ENCODE measurements around the gene SLC12A7. TPM values are rescaled to one million over a fixed set of nuclear protein-coding genes. Genes with fewer than 3 reads are reported as not detected.

Gene SLC12A7
- total and polyA plus RNA-seq, 12 donors = 1.3 to 52.6 (median 24.4) TPM

DNA sequence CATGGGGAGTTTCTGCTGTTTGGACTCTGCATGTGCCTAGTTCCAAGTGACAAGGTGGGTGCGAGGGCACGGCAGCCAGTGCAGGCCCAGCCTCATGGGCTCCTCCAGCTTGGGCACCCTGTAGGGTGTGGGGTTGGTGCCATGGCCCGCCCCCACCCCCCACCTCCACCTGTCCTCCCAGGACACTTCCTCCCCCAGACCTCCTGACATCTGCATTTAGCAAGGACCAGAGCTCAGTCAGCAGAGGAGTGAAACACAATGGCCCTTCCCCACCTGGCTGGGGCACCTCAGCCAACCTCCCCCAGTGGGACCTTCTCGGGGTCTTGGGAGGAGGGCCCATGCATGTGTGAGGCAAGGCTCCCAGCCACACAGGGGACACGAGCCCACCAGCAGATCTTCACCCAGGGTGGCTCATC lies 105.2 kb downstream of the SLC12A7 start:
- intact Hi-C loops (cut with DNase I) = loop anchor here (10.0 kb wide), 1 partner anchor 138 kb away; no protein-coding TSS in a partner anchor
- no peaks in the 10 kb centered on the region for H3K9me3 ChIP-seq (replicated peaks in 1 of 3)
- no peak overlapping the region for H3K4me3 ChIP-seq
- no peaks in the 10 kb centered on the region for H3K36me3 ChIP-seq (replicated peaks in 1 of 2)
- peaks cover 37% of the 10 kb centered on the region for H3K27me3 ChIP-seq
- peaks cover 4 to 19% of the 10 kb centered on the region in 2 donors for H3K4me1 ChIP-seq (replicated peaks in 1 of 2)
- H3K27ac ChIP-seq = no peak overlapping the region
- WGBS, 4 donors = 80 to 85% (median 85%) methylated on average over 1 to 5 of the region's 5 CpGs; no CpG with 5 or more reads in 1 of the 4 donors
- DNase-seq = peak in 6 of 7 donors; percentile 0 to 28 (median 7)
- no peak for TF ChIP-seq POLR2A (IDR thresholded peaks at IDR 0.05)
- TF ChIP-seq, protein P1, sequence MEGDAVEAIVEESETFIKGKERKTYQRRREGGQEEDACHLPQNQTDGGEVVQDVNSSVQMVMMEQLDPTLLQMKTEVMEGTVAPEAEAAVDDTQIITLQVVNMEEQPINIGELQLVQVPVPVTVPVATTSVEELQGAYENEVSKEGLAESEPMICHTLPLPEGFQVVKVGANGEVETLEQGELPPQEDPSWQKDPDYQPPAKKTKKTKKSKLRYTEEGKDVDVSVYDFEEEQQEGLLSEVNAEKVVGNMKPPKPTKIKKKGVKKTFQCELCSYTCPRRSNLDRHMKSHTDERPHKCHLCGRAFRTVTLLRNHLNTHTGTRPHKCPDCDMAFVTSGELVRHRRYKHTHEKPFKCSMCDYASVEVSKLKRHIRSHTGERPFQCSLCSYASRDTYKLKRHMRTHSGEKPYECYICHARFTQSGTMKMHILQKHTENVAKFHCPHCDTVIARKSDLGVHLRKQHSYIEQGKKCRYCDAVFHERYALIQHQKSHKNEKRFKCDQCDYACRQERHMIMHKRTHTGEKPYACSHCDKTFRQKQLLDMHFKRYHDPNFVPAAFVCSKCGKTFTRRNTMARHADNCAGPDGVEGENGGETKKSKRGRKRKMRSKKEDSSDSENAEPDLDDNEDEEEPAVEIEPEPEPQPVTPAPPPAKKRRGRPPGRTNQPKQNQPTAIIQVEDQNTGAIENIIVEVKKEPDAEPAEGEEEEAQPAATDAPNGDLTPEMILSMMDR (IDR thresholded peaks at IDR 0.05) = no peak

DNA sequence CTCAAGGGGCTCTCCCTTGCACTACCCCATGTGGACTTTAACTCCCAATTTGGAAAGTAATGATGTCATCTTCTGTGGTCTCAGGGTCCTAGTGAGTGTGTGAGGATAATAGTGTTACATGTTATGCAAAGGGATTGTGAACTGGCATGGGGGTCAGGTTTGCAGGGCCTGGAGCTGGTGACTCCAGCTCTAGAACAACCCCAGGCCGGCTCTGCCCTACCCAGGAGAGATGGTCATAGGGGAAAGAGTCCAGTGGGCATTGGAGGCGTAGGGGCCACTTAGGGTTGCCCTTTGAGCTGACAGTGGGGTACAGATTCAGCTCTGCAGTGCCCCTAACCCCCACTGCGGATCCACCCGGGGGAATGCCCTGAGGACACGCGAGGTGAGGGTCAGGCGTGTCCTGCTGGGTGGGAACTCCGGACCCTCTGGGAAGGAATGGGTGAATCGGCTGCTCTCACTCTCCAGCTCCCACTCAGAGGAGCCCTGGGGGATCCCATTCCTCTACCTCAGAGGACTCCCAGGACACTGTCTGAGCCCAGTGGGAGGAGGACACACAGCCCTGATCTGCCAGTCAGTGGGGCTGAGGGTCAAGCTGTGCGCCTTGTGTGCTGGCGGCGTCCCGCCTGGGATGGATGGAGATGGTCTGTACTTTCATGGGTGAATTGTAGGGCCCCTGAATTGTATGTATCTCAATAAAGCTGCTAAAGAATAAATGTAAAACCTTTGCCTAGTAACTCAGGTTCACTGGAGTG lies 105.8 kb downstream of the SLC12A7 start:
- TF ChIP-seq, protein P1 (IDR thresholded peaks at IDR 0.05) = no peak
- TF ChIP-seq POLR2A (IDR thresholded peaks at IDR 0.05) = no peak
- peak in 5 of 7 donors; percentile 7 to 42 (median 12) for DNase-seq
- WGBS, 4 donors = 92 to 97% (median 95%) methylated on average over 8 to 13 of the region's 13 CpGs
- peaks cover 33% of the 10 kb centered on the region for H3K27me3 ChIP-seq
- no peaks in the 10 kb centered on the region for H3K9me3 ChIP-seq (replicated peaks in 1 of 3)
- intact Hi-C loops (cut with DNase I) = loop anchor here (10.0 kb wide), 1 partner anchor 139 kb away; no protein-coding TSS in a partner anchor
- H3K4me3 ChIP-seq = no peak overlapping the region
- H3K4me1 ChIP-seq (replicated peaks in 1 of 2) = peaks cover 4 to 19% of the 10 kb centered on the region in 2 donors
- H3K36me3 ChIP-seq (replicated peaks in 1 of 2) = no peaks in the 10 kb centered on the region
- no peak overlapping the region for H3K27ac ChIP-seq

- 35 to 58% (median 45%) methylated on average over 12 to 47 of the region's 47 CpGs for WGBS, 4 donors
- peak in 5 of 7 donors; percentile 8 to 42 (median 13) for DNase-seq
- Histone ChIP-seq H3K9me3 (replicated peaks in 1 of 3) (no peaks in the 10 kb centered on the region), H3K36me3 (replicated peaks in 1 of 2) (no peaks in the 10 kb centered on the region), H3K4me3 (peak overlapping the region in 1 of 4 donors; percentile 60), H3K27me3 (peaks cover 26% of the 10 kb centered on the region), H3K4me1 (replicated peaks in 1 of 2) (peaks cover 4 to 19% of the 10 kb centered on the region in 2 donors), H3K27ac (peak overlapping the region in 2 of 5 donors; percentile 62 to 71)
- no peak for TF ChIP-seq POLR2A (IDR thresholded peaks at IDR 0.05)
- TF ChIP-seq, protein P1 (IDR thresholded peaks at IDR 0.05) = no peak
- intact Hi-C loops (cut with DNase I) = loop anchor here (10.0 kb wide), 1 partner anchor 139 kb away; no protein-coding TSS in a partner anchor
Observed at GRCh38 chr5:1005249-1005851, 106.5 kb downstream of the SLC12A7 start.
